K562 (cell line): ENCODE measurements around the gene ANO10. TPM values are rescaled to one million over a fixed set of nuclear protein-coding genes. Genes with fewer than 3 reads are reported as not detected.

Experiments used
- ATAC-seq: fragments of 200-7000 bp; cut with Tn5 transposase; 3 replicates; pipeline ENCODE4 v1.9.1; 2020; ENCODE audit warnings: moderate library complexity
- BruUV-seq: library from RNA; stranded (reverse); fragments of 400-500 nt; replicated peaks from 2 replicates; lab custom pipeline; 2021; lab: Mats Ljungman, UMichigan
- CTCF ChIA-PET: fragments of 300-600 bp; formaldehyde crosslinking; extraction: SDS; loops from one replicate; lab custom pipeline; 2021; ENCODE audit warnings: low intra/inter-chr PET ratio; lab: Yijun Ruan, JAX
- POLR2A ChIA-PET: fragments of 300-600, 350-650 bp; sonication (Branson Sonifier 250); formaldehyde crosslinking; extraction: SDS; loops from one replicate; lab custom pipeline; 2021; ENCODE audit warnings: antibody characterized with exemption, inconsistent platforms; lab: Yijun Ruan, JAX
- DNase-seq, 4 experiments: peaks; one replicate each; pipeline versions ENCODE4 v3.0.0 to v3.0.0-alpha.2; 2011 to 2018; ENCODE audit warnings: low spot score in 3 of 4, mixed read lengths in 3 of 4; ENCODE audit errors: extremely low read depth in 1 of 4
- FAIRE-seq: peaks from 2 replicates; lab custom pipeline; 2011; peaks lifted over from hg19 to GRCh38; lab: Jason Lieb, UNC
- H2AFZ ChIP-seq: 2 replicates; pipeline ENCODE4 v1.6.0; 2011; ENCODE audit warnings: low read depth, low read length, control low read depth, inconsistent platforms
- H3K27ac ChIP-seq: fragments of 200-600 bp; 3 replicates; pipeline ENCODE4 v1.8.0; 2011; ENCODE audit warnings: low read depth, mild to moderate bottlenecking, control low read depth, inconsistent platforms, low read length, moderate library complexity, mixed read lengths; ENCODE audit errors: extremely low read depth
- H3K27me3 ChIP-seq, 2 experiments: fragments of 300-600 bp in 1 of 2; 2 replicates in 1 of 2; 3 replicates in 1 of 2; pipeline versions ENCODE4 v1.6.0 to v1.8.0; 2011; ENCODE audit warnings: inconsistent platforms in 2 of 2, low read length in 2 of 2, mild to moderate bottlenecking in 1 of 2, mixed read lengths in 1 of 2, moderate library complexity in 1 of 2; ENCODE audit not compliant: control insufficient read depth in 2 of 2, insufficient read depth in 2 of 2
- H3K36me3 ChIP-seq: fragments of 300-600 bp; 3 replicates; pipeline ENCODE4 v1.8.0; 2011; ENCODE audit warnings: mild to moderate bottlenecking, low read length, inconsistent platforms; ENCODE audit not compliant: control insufficient read depth, insufficient read depth
- H3K4me1 ChIP-seq, 2 experiments: fragments of 200-600 bp in 1 of 2; replicated peaks in 1 of 2; 2 replicates in 1 of 2; 3 replicates in 1 of 2; pipeline versions ENCODE4 v1.5.1 to v1.8.0; 2011; ENCODE audit warnings: inconsistent platforms in 2 of 2, low read length in 2 of 2, mild to moderate bottlenecking in 1 of 2, mixed read lengths in 1 of 2, moderate library complexity in 1 of 2; ENCODE audit not compliant: control insufficient read depth in 2 of 2, insufficient read depth in 2 of 2
- H3K4me2 ChIP-seq: 2 replicates; pipeline ENCODE4 v1.6.1; 2011; ENCODE audit warnings: low read length, control low read depth, inconsistent platforms, mixed read lengths; ENCODE audit not compliant: insufficient read depth
- H3K4me3 ChIP-seq: fragments of 200-600 bp; sonication (generic), shearing (Covaris generic); 2 replicates; pipeline ENCODE4 v1.5.1; 2016; ENCODE audit warnings: control low read depth, inconsistent platforms
- H3K79me2 ChIP-seq: fragments of 200-600 bp; 3 replicates; pipeline ENCODE4 v1.8.0; 2011; ENCODE audit warnings: low read length, inconsistent platforms; ENCODE audit not compliant: control insufficient read depth, insufficient read depth
- H3K9ac ChIP-seq, 2 experiments: 2 replicates each; pipeline versions ENCODE4 v1.6.0 to v1.6.1; 2011; ENCODE audit warnings: low read depth in 2 of 2, low read length in 2 of 2, control low read depth in 1 of 2, inconsistent platforms in 1 of 2, mild to moderate bottlenecking in 1 of 2, mixed read lengths in 1 of 2; ENCODE audit not compliant: insufficient read depth in 1 of 2
- H3K9me1 ChIP-seq: one replicate; pipeline ENCODE4 v1.6.0; 2011; ENCODE audit warnings: inconsistent platforms, mild to moderate bottlenecking, low read length, moderate library complexity; ENCODE audit not compliant: control insufficient read depth, insufficient read depth
- H3K9me3 ChIP-seq: replicated peaks from 2 replicates; pipeline ENCODE4 v1.5.1; 2011; ENCODE audit warnings: low read depth, low read length, inconsistent platforms; ENCODE audit not compliant: control insufficient read depth, insufficient read depth
- H4K20me1 ChIP-seq: replicated peaks from 2 replicates; pipeline ENCODE4 v1.6.1; 2011; ENCODE audit warnings: low read length, inconsistent platforms, mixed read lengths; ENCODE audit not compliant: control insufficient read depth, insufficient read depth
- NFIC ChIP-seq: fragments of 450-650 bp; IDR thresholded peaks from 2 replicates; pipeline ENCODE4 v1.6.1; 2017; ENCODE audit warnings: mild to moderate bottlenecking, inconsistent platforms
- SPI1 ChIP-seq: IDR thresholded peaks from 2 replicates; pipeline ENCODE4 v1.6.1; 2011; ENCODE audit warnings: low read depth, low read length, control low read depth, borderline replicate concordance
- ZNF398 ChIP-seq: fragments of 250-450 bp; sonication (Bioruptor Pico); IDR thresholded peaks from 2 replicates; pipeline ENCODE4 v1.8.0; 2021; ENCODE audit warnings: moderate library complexity, mild to moderate bottlenecking, inconsistent platforms
- WGBS: fragments of 100-300 bp; shearing (Covaris generic); methylation state at CpG from one replicate; pipeline ENCODE4 v1.1.6; 2016; ENCODE audit warnings: low coverage, mixed read lengths; ENCODE audit not compliant: insufficient coverage; ENCODE audit errors: missing lambda C conversion rate; 5-methylcytosine and 5-hydroxymethylcytosine counted together
- in situ Hi-C: fragments of 300-500 bp; cut with MboI; formaldehyde crosslinking; loops from 4 replicates; pipeline ENCODE4 v1.15.0; 2018; ENCODE audit warnings: inconsistent platforms, mixed read lengths
- intact Hi-C: fragments of 100-400 bp; cut with micrococcal nuclease; formaldehyde crosslinking; loops from 2 replicates; pipeline ENCODE4 v1.14.2; 2022
- polyA plus RNA-seq, 8 experiments: library from polyadenylated mRNA; depleted of rRNA in 4 of 8; stranded (reverse) in 5 of 8; unstranded in 3 of 8; fragments of >200 nt; fragmentation: Nextera tagmentation in 2 of 8; fragmentation: Illumina TruSeq in 1 of 8; extraction: Ambion mirVana in 2 of 8; extraction: Trizol in 1 of 8; gene quantifications; 2 replicates each; pipeline versions ENCODE4 v1.2.1 to v1.2.3, GENCODE V29; 2011 to 2014; ENCODE audit warnings: inconsistent platforms in 1 of 8, missing spikeins in 1 of 8
- total RNA-seq, 7 experiments: library from RNA; depleted of rRNA in 6 of 7; stranded (reverse); fragments of >200 nt in 6 of 7; fragmentation: Illumina TruSeq in 2 of 7; extraction: Trizol in 2 of 7; gene quantifications; 2 replicates each; pipeline versions ENCODE4 v1.2.1 to v1.2.3, GENCODE V29; 2011 to 2021; ENCODE audit warnings: low replicate concordance in 1 of 7

ANO10 gene
- total and polyA plus RNA-seq, 9 of the 15 experiments (the other 6 are each of a cell fraction or from before 2014, with no cell fraction given), result 6.4 to 46.0 (median 32.3) TPM

- no peaks in the 10 kb centered on the region; the same call in 1 of the 2 replicates for H4K20me1 ChIP-seq
- H3K36me3 ChIP-seq, result no peaks in the 10 kb centered on the region; the same call in 2 of the 3 replicates
- no peaks in the 10 kb centered on the region for H3K79me2 ChIP-seq
- 0 out of 2 replicates have a peak, but pooled peaks have one; percentile 12 for TF ChIP-seq NFIC
- TF ChIP-seq SPI1, result 0 out of 2 replicates have a peak, but pooled peaks have one; percentile 10
- TF ChIP-seq ZNF398, result no peak
- peaks cover 4% of the 10 kb centered on the region for H3K9me1 ChIP-seq
- H3K4me2 ChIP-seq, result no peak overlapping the region
- ChIA-PET CTCF (no interaction called here), POLR2A (interaction anchor here (0.6 kb wide), 1 partner anchor 163 kb away, joined by 3 read pairs; no protein-coding TSS in a partner anchor)
- in situ Hi-C loops (no loop called here), intact Hi-C loops (no loop called here)
- no peaks in the 10 kb centered on the region for H3K9me3 ChIP-seq
- H3K27me3 ChIP-seq, result no peaks in the 10 kb centered on the region
- H3K27ac ChIP-seq, result no peak overlapping the region
- H3K4me1 ChIP-seq, result peaks cover 0 to 15% of the 10 kb centered on the region in 2 experiments; a peak in 1 of 5 replicates
- ATAC-seq, result no peak
- H2AFZ ChIP-seq, result no peak overlapping the region
- no peak for FAIRE-seq
- H3K9ac ChIP-seq, result no peak overlapping the region
- no peak for DNase-seq
- BruUV-seq, result no TSS peak
- WGBS, result 61% methylated on average over 12 of the region's 12 CpGs
- no peak overlapping the region for H3K4me3 ChIP-seq
Observed at GRCh38 chr3:43365601-43366305, 256.1 kb downstream of the ANO10 start.
